ENCODE data around the gene ZFYVE26.

GRCh38 chr14:67717048-67717447 lies 99.3 kb downstream of the ZFYVE26 start:
- TF ChIP-seq, protein P1, sequence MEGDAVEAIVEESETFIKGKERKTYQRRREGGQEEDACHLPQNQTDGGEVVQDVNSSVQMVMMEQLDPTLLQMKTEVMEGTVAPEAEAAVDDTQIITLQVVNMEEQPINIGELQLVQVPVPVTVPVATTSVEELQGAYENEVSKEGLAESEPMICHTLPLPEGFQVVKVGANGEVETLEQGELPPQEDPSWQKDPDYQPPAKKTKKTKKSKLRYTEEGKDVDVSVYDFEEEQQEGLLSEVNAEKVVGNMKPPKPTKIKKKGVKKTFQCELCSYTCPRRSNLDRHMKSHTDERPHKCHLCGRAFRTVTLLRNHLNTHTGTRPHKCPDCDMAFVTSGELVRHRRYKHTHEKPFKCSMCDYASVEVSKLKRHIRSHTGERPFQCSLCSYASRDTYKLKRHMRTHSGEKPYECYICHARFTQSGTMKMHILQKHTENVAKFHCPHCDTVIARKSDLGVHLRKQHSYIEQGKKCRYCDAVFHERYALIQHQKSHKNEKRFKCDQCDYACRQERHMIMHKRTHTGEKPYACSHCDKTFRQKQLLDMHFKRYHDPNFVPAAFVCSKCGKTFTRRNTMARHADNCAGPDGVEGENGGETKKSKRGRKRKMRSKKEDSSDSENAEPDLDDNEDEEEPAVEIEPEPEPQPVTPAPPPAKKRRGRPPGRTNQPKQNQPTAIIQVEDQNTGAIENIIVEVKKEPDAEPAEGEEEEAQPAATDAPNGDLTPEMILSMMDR (IDR thresholded peaks at IDR 0.05): no peak
- no peak for TF ChIP-seq POLR2AphosphoS5 (IDR thresholded peaks at IDR 0.05)

Measured in esophagus muscularis mucosa (tissue), 3 donors.